Inflammatory macrophage treated with lipopolysaccharide for 1 hour (primary cell): ENCODE results near the gene MFRP.

Source experiments
- DNase-seq, 2 donors: peaks; one replicate each; pipeline ENCODE4 v3.0.0-alpha.2; 2020 to 2022

MFRP gene

DNA sequence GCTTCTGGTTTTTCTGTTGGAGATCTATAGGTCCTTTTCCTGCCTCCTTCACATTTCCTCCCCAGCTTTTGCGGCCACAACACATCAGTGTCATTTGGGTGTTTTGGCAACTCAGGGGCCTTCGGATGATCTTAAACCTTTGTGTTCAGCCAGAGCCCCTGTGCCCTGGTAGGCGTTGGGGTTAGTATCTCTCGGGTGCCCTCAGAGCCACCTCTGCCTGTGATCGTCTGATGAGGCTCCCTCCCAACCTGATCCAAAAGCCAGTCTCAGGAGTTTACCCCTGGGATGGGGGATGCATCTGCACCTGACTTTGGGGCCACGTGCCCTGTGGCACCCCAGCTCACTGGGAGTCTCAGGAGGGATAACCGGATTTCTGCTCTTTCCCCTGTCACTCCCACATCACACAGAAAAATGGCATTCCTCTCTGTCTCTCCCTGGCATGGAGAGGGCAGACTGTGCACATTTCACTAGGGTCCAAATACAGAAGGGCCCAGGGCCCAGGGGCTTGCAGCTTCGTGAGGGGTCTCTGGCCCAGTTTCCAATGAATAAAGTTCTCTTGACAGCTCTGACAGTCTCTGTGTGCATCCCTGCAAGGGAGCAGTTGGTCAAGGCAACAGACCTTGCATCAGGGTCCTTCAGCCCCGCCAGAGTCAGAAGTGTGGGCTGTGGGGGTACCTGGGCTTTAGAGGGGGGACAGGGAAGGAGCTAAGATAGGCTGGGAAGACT lies 9.6 kb downstream of the MFRP start:
- DNase-seq = no peak

DNA sequence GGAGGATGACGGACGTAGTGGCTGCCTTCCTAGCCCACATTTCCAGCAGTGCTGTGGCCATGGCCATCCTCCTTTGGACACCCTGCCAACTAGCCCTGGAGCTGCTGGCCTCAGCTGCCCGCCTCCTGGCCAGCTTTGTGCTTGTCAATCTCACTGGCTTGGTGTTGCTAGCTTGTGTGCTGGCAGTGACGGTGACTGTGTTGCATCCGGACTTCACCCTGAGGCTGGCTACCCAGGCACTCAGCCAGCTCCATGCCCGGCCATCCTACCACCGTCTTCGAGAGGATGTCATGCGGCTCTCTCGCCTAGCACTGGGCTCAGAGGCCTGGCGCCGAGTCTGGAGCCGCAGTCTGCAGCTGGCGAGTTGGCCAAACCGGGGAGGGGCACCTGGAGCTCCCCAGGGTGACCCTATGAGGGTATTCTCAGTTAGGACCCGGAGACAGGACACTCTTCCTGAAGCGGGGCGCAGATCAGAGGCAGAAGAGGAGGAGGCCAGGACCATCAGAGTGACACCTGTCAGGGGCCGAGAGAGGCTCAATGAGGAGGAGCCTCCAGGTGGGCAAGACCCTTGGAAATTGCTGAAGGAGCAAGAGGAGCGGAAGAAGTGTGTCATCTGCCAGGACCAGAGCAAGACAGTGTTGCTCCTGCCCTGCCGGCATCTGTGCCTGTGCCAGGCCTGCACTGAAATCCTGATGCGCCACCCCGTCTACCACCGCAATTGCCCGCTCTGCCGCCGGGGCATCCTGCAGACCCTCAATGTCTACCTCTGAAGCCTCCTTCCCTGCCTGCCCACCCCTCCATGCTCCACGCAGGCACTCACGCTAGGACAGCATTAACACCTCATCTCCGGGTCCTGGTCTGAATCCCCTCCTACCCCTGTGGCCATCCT lies 10.6 kb downstream of the MFRP start:
- no peak for DNase-seq

DNA sequence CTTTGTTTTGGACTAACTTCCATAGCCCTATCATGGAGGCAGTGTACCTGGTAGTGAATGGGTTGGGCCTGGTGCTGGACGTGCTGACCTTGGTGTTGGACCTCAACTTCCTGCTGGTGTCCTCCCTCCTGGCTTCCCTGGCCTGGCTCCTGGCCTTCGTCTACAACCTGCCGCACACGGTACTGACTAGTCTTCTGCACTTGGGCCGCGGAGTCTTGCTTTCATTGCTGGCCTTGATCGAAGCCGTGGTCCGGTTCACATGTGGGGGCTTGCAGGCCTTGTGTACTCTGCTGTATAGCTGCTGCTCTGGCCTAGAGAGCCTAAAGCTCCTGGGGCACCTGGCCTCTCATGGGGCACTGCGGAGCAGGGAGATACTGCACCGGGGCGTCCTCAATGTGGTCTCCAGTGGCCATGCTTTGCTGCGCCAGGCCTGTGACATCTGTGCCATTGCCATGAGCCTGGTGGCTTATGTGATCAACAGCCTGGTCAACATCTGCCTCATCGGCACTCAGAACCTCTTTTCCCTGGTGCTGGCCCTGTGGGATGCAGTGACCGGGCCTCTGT lies 11.3 kb downstream of the MFRP start:
- no peak for DNase-seq

DNA sequence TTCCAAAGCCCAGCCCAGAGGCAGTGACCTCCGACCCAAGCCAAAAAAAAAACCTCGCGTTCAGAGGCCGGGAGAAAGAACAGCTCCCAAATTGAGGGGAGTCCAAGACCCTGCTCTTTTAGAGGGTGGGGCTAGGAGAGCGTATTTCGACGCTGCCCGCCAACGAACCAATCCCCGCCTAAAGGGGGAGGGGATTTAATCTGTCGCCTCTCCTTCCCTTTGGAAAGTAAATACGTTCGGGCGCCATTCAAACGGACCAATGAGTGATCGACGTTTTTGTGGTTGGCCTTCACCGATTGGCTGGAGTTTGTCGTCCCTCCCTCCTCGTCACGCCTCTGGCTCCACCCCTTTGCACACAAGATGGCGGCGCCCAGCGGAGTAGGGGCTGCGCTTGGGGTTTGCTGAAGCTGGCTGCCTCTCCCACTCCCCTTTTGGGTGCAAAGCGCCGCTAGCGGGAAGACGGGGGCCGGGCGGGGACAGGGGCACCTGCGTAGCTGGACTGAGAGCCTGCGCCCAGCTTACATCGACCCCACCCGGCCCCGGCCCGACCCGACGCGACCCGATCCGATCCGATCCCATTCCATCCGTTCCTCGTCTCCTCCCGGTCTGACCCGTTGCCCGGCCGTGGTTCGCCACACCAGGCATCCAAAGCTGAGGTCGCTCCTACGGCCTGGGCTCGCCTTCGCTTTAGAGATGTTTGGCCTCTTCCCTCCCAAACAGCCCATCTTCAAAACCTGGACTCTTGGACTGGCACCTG lies 12.2 kb downstream of the MFRP start, which contains the start of gene RNF26:
Gene RNF26 (plus strand): TSS at position 354 of the 757 bp plus-strand sequence. CDS start 596 bp downstream, outside the sequence.
- DNase-seq = peak; percentile 96 to 99

DNA sequence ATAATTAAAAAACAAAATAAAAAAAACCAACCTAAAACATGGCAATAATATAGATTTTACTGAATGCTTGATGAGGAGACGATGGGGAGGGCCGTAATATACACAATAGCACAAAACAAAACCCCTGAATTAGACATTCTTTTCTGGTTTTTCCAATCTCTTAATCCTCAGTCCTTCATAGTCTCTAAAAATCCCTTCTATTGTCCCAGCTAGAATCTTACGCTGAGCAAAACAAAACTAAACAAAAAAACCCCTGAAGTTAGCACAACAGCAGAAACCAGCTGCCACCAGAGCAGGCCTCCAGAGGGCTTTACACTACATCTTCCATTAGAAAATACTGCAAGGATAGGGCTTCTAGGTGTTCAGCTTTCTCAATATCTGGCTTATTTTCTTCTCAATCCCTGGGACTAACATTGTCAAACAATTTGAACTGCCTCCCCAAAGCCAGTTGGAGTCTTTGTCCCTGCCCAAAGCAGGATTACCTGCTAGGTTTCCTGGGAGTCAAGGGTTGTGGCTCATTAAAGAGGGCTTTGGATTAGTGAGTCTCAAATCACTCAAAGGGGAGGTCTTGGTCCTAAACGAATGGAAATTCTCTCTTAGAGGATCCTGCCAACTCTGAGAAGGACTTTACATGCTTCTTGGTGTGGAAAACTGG lies 14.3 kb downstream of the MFRP start:
- DNase-seq = no peak

DNA sequence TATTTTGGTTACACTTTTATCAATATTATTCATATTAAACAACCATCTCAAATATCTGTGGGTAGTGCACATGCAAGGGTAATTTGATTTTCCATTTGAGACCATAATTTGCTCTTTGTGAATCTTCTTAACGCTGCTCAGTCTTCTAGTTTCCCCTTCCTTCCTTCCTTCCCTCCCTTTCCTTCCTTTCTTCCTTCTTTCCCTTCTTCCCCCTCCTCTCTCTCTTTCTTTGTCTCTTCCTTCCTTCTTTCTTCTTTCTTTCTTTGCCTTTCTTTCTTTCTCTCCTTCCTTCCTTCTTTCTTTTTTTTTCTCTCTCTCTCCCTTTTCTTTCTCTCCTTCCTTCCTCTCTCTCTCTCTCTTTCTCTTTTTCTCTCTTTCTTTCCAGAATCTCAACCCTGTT lies 16.3 kb downstream of the MFRP start:
- DNase-seq = no peak

DNA sequence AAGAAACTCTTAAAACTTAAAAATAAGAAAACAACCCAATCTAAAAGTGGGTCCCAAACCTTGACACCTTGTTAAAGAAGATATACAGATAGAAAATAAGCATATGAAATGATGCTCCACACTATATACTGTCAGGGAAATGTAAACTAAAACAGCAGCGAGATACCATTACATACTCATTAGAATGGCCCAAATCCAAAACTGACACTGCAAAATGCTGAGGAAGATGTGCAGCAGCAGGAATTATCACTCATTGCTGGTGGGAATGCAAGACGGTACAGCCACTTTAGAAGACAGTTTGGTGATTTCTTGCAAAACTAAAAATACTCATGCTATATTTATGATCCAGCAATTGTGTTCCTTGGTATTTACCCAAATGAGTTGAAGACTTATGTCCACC lies 17.2 kb downstream of the MFRP start:
- DNase-seq = no peak

DNA sequence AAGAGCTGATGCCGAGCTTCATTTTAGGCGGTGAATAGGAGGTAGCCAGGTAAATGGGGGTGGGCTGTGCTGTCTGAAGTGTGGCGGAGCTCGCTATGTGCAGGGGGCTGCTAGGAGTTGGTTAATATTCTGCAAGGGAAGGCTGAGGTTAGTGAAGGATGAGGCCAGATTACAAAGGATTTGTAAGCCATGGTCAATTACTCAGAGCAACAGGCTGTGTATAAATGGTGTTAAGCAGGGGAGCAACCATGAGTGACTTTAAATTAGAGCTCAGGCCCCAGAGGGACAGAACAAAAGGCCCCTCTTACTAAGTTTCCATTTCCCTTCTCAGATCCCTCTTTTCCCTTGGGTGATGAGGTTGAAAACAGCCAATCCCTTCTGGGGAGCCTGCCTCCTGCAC lies 22.3 kb downstream of the MFRP start:
- DNase-seq = no peak

DNA sequence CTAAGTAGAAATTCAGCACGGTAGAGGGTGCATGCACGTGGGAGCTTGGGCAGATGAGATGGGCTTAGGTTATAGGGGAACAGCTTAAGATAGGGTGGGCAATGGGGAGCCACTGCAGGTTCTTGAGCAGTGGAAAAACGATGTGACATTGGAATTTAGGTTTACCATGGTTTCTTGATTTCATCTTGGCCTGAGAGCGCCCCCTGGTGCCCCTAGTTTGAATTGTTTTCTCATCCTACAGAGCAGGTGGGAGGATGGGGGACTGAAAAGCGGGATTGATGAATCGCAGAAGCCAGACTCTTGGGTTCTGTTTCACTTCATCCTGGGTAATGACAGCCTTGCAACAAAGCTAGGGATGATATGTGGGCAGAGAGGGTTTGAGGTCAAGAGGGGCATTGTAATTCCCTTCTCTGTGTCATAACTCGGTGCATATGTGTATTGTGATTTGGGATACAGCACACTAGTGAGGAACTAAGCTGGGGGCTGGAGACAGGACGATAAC lies 22.9 kb downstream of the MFRP start:
- DNase-seq = peak; percentile 44 to 90

DNA sequence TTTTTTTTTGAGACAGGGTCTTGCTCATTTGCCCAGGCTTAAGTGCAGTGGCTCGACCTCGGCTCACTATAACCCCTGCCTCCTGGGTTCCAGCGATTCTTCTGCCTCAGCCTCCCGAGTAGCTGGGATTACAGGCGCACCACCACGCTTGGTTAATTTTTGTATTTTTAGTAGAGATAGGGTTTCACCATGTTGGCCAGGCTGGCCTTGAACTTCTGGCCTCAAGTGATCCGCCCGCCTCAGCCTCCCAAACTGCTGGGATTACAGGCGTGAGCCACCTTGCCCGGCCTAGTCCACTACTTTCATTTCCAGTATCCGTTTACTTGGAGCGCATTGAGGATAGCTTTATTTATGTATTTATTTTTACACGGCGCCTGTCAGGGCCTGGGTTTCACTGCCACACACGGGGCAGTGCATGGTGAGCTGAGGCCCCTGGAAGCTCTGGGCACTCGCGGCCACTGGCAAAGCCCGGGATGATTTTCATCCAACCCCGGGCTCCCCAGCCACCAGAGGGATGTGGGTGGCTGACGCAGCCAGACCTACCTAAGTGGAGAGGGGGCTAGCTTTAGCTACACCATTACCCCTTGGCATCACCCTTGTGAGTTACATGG lies 23.5 kb downstream of the MFRP start:
- DNase-seq = no peak

DNA sequence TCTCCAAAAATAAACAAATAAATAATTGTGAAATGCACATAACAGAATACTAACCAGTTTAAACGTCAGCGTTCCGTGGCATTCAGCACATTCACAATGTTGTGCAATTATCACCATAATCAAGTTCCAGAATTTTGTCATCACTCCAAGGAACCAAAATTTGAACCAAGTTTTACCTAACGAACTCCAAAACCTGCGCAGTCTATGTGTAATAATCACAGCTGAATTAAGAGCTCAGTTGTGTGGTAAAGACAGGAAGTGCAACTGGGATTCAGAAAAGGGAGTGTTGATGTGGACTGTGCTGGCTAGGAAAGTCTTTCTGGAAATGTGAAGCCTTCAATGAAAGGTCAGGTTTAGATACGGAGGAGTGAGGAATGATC lies 24.2 kb downstream of the MFRP start:
- no peak for DNase-seq

DNA sequence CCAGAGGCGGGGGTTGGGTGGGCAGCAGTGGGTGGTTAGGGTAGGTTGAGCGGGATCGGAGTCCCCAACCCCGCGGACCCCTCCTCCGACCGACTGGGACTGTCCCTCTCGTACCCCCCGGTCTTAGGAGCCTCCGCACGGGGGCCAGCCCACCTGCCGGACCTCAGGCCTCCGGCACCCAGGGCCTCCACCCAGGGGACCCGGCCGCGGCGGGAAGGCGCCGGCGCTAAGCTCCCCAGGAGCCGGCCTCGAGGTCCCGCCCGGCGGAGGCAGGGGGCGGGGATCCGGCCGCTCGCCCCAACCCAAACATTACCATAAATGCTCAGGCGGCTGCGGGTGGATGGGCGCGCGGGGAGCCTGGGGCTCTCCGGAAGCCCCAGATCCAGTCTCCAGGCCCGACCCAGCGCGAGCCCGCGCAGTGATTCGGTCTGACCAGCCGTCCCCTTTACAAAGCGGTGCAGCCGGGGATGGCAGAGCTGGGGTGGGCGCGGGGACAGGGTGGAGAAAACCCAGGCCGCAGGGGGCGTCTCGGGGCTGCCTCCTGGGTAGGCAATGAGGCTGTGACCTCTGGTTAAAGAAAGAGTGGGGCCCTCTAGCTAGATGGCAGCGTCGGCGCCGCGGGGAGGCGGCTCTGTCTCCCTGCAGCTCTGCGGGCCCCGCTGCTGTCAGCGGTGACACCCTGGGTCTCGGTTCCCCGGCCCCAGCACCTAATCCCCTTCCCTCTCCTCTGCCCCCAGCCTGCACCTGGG lies 25.6 kb downstream of the MFRP start:
- no peak for DNase-seq

DNA sequence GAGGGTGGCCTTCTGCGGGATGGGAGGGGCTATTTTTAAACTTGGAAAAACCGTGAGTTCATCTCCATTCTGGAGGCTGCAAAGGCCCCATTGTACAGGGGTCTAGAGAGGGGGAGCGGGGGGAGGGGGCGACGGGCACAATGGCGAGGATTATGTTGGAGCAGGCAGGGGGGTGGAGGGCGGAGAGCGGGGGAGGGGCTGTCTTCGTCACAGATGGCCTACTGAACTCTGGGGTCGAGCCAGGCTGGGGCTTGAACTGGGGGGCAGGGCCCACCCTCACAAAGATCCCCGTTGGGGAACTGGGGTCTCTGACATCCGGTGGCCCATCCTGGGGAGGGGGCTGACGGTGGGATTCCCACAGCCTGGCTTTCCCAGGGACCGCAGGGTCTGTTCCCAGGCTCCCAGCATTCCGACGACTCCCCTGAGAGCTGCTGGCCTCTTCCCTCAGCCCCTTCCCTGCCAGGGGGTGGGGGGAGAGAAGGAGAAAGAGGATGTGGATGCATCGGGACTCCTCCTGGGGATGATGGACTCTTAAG lies 26.2 kb downstream of the MFRP start:
- no peak for DNase-seq

DNA sequence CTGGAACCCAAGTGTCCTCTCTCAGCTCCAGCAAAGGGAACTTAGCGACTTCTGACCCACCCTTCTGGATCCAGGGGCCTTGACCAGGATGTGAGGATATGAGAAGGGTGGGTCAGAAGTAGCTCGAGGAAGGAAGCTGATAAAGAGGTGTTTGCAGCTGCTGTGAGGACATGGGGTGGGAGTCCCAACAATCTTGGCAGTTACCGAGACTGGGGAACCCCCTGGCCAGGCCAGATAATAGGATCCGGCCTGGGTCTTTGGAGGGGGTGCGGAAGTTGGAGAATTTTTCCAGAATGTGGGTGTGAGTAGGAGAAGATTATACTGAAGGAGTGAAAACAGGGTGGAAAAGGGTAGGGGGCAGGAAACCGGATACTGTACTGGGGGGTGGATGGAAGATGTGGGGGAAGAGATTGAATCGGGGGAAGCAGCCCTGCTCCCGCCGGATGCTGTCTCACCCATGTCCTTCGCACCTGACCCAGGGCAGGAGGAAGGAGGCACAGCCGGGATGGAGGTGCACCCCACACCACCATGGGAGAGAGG lies 26.7 kb downstream of the MFRP start:
- no peak for DNase-seq

DNA sequence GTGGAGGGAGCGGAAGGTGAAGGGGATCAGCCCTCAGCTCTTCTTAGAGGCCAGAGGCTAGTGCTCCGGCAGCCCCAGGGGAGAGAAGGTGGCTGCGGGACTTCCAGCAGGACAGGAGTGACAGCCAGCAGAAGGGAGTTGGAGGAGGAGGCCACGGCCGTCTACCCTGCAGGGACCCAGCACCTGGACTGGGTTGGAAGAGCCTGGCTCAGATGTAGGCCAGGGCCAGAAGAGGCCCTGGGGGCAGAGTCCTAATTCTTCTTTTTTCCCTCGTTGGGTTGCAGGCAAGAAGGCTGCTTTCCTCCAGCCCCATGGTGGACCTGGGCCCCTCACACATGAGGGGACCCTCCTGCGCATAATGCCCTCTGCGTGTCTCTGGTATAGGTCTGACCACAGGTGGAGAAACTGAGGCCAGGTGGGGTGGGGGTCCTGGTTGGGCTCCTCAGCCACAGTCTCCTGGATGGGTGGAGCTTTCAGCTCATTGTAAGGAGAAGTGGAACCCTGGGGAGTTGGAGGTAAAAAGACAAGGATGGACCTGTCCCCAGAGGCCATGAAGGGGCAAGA lies 27.3 kb downstream of the MFRP start:
- no peak for DNase-seq

DNA sequence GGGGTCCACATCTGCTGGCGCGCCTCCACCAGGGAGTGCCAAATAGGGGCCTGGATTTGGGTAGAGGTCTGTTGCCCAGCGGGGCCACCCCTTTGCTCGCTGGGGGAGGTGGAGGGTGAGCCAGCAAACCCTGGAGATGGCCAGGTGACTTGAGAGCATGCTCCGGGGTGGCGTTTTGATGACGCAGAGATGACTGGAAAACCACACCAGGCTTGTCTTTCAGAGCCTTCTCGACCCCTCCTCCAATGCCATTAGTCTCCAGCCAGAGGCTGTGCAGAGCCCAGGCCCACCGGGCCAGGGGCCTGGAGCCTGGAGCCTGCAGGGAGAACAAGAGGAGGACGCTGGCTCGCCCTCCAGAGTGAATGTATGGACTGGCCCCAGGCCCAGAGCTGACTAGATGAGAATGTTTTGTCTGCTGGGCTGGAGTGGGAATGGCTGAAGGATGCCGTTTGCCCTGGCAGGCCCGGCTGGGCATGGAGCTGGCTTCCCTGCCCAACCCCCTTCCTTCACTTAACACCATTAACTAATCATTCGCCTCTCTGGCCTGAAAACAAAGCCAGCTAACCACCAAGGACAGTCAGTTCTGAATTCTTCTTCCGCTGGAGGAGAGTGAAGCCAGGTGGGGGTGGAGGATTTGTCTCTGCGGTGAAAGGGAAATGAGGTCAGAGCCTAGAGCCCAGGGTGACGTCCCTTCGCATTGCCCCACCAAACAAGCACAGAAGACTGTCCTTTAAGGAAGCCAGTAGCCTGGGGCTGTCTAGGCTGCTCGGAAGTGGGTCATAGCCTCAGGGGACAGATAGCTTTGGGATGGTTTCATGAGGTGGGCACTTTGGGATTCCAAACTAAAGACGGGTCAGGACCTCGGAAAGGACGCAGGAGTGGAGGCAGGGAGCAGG lies 28.0 kb downstream of the MFRP start:
- DNase-seq = peak in 1 of 2 donors; percentile 22

DNA sequence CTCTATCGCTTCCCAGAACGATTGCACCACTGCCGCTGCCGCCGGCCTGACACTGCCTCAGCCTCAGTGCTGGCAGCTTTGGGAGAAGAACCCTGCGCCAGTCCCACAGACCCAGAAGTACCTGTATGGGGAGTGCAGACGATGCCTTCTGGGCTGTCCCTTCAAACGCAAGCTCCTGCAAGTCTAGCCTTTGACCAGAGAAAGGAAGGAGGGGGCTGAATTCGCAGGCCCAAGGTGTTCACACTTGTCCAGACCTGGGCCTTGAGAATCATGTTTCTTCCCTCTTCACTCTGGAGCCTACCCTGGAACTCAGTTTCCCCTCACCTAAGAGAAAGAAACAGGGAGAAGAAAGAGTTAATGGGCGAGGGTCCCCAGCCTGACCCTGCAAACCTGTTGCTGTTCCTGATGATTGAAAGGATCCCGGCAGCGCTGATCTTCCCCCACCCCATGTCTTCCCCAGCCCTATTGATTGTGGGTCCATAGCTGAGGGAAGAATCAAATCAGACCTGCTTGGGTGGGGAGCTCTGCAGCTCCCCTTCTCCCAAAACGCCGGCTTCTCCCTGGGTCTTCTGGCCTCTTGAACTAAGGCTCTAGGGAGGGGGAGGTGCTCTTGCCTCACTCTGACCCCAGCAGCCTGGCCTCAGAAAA lies 28.8 kb downstream of the MFRP start:
- DNase-seq = no peak
